HepG2 (cell line): ENCODE measurements around the gene LASP1. TPM values are rescaled to one million over a fixed set of nuclear protein-coding genes. Genes with fewer than 3 reads are reported as not detected.
A peak's percentile ranks its signal among the peaks of the same experiment; 100 is the strongest.

Experiments used
- BRD4 ChIP-seq: sonication (generic); formaldehyde crosslinking; IDR thresholded peaks from 2 replicates; pipeline ENCODE4 v1.4.0; 2020; ENCODE audit warnings: missing genetic modification reagents
- FOXC1 ChIP-seq: sonication (generic); formaldehyde crosslinking; IDR thresholded peaks from 2 replicates; pipeline ENCODE4 v1.8.0; 2022; ENCODE audit warnings: mild to moderate bottlenecking, missing genetic modification reagents, borderline replicate concordance
- HES4 ChIP-seq: sonication (generic); formaldehyde crosslinking; IDR thresholded peaks from 2 replicates; pipeline ENCODE4 v1.9.0; 2021; ENCODE audit warnings: mild to moderate bottlenecking, missing genetic modification reagents, borderline replicate concordance
- KAT2B ChIP-seq: fragments of 150-350 bp; IDR thresholded peaks from 2 replicates; pipeline ENCODE4 v1.6.1; 2014; ENCODE audit warnings: low read depth, low read length, borderline replicate concordance
- KDM6A ChIP-seq: IDR thresholded peaks from 2 replicates; pipeline ENCODE4 v1.6.1; 2016; ENCODE audit warnings: low read depth
- MEIS1 ChIP-seq: sonication (generic); formaldehyde crosslinking; IDR thresholded peaks from 2 replicates; pipeline ENCODE4 v1.9.0; 2021; ENCODE audit warnings: mild to moderate bottlenecking, missing genetic modification reagents, moderate library complexity, borderline replicate concordance
- REPIN1 ChIP-seq: sonication (generic); formaldehyde crosslinking; IDR thresholded peaks from 2 replicates; pipeline ENCODE4 v1.8.0; 2022; ENCODE audit warnings: missing genetic modification reagents, low read depth, mild to moderate bottlenecking, borderline replicate concordance
- ZMYM4 ChIP-seq: sonication (generic); formaldehyde crosslinking; IDR thresholded peaks from 2 replicates; pipeline ENCODE4 v1.8.1; 2023; ENCODE audit warnings: mild to moderate bottlenecking, missing genetic modification reagents
- ZNF350 ChIP-seq: sonication (generic); formaldehyde crosslinking; IDR thresholded peaks from 2 replicates; pipeline ENCODE4 v1.4.0; 2020; ENCODE audit warnings: mild to moderate bottlenecking, low read depth, missing genetic modification reagents, borderline replicate concordance
- ZNF446 ChIP-seq: sonication (generic); formaldehyde crosslinking; IDR thresholded peaks from 2 replicates; pipeline ENCODE4 v1.5.0; 2020; ENCODE audit warnings: mild to moderate bottlenecking, missing genetic modification reagents
- ZNF547 ChIP-seq: sonication (generic); formaldehyde crosslinking; IDR thresholded peaks from 2 replicates; pipeline ENCODE4 v1.5.1; 2020; ENCODE audit warnings: mild to moderate bottlenecking, missing genetic modification reagents
- ZNF563 ChIP-seq: sonication (generic); formaldehyde crosslinking; IDR thresholded peaks from 2 replicates; pipeline ENCODE4 v1.8.0; 2022; ENCODE audit warnings: mild to moderate bottlenecking, moderate library complexity, missing genetic modification reagents
- ZNF709 ChIP-seq: sonication (generic); formaldehyde crosslinking; IDR thresholded peaks from 2 replicates; pipeline ENCODE4 v1.5.0; 2020; ENCODE audit warnings: mild to moderate bottlenecking, missing genetic modification reagents
- polyA plus RNA-seq, 8 experiments: library from polyadenylated mRNA; depleted of rRNA in 3 of 8; stranded (reverse) in 7 of 8; unstranded in 1 of 8; fragments of >200 nt; fragmentation: Illumina TruSeq in 4 of 8; extraction: Trizol in 4 of 8; gene quantifications; 2 replicates each; pipeline versions ENCODE4 v1.2.1 to v1.2.3, GENCODE V29; 2011 to 2016; ENCODE audit warnings: low read depth in 4 of 8, missing spikeins in 1 of 8, mixed read lengths in 1 of 8; ENCODE audit not compliant: insufficient read depth in 1 of 8
- total RNA-seq, 5 experiments: library from RNA; depleted of rRNA; stranded (reverse); fragments of >200 nt; fragmentation: Illumina TruSeq; extraction: Trizol; gene quantifications; 2 replicates each; pipeline ENCODE4 v1.2.3, GENCODE V29; 2016; ENCODE audit warnings: low read depth in 1 of 5
- TF ChIP-seq, protein P1 (sequence below): sonication (generic); formaldehyde crosslinking; IDR thresholded peaks from 2 replicates; pipeline ENCODE4 v1.5.0; 2020; ENCODE audit warnings: mild to moderate bottlenecking, missing genetic modification reagents, borderline replicate concordance
- TF ChIP-seq, protein P2 (sequence below): IDR thresholded peaks from 2 replicates; pipeline ENCODE4 v1.6.1; 2016; ENCODE audit warnings: missing genetic modification reagents, missing compliant biosample characterization
- TF ChIP-seq, protein P3 (sequence below): IDR thresholded peaks from 2 replicates; pipeline ENCODE4 v1.6.1; 2018; ENCODE audit warnings: missing genetic modification reagents, mild to moderate bottlenecking, missing compliant biosample characterization
- TF ChIP-seq, protein P4 (sequence below): sonication (generic); formaldehyde crosslinking; IDR thresholded peaks from 2 replicates; pipeline ENCODE4 v1.5.0; 2020; ENCODE audit warnings: mild to moderate bottlenecking, missing genetic modification reagents

The LASP1 gene
- total and polyA plus RNA-seq, 2 of the 13 experiments (the other 11 are each of a cell fraction or from before 2014, with no cell fraction given) = 70.1 to 97.0 TPM

DNA sequence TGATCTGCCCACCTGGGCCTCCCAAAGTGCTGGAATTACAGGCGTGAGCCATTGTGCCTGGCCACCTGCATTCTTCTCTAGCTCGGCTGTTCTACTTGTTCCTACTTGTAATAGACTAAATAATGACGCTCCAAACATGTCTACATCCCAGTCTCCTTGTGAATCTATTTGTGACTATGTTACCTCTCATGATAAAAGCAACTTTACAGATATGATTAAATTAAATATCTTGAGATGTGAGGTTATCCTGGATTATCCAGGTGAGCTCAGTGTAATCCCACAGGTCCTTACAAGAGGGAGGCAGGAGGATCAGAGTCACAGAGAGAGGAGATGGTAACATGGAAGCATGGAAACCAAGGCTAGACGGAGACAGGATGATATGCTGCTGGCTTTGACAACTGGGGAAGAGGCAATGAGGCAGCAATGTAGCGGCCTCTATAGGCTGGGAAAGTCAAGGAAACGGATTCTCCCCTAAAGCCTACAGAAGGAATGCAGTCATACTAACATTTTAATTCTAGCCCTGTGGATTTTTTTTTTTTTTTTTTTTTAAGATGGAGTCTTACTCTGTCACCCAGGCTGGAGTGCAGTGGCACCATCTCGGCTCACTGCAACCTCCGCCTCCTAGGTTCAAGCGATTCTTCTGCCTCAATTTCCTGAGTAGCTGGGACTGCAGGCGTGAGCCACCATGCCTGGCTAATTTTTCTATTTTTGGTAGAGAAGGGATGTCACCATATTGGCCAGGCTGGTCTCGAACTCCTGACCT, 5.0 kb upstream of the LASP1 start (continued):
- TF ChIP-seq, protein P1, sequence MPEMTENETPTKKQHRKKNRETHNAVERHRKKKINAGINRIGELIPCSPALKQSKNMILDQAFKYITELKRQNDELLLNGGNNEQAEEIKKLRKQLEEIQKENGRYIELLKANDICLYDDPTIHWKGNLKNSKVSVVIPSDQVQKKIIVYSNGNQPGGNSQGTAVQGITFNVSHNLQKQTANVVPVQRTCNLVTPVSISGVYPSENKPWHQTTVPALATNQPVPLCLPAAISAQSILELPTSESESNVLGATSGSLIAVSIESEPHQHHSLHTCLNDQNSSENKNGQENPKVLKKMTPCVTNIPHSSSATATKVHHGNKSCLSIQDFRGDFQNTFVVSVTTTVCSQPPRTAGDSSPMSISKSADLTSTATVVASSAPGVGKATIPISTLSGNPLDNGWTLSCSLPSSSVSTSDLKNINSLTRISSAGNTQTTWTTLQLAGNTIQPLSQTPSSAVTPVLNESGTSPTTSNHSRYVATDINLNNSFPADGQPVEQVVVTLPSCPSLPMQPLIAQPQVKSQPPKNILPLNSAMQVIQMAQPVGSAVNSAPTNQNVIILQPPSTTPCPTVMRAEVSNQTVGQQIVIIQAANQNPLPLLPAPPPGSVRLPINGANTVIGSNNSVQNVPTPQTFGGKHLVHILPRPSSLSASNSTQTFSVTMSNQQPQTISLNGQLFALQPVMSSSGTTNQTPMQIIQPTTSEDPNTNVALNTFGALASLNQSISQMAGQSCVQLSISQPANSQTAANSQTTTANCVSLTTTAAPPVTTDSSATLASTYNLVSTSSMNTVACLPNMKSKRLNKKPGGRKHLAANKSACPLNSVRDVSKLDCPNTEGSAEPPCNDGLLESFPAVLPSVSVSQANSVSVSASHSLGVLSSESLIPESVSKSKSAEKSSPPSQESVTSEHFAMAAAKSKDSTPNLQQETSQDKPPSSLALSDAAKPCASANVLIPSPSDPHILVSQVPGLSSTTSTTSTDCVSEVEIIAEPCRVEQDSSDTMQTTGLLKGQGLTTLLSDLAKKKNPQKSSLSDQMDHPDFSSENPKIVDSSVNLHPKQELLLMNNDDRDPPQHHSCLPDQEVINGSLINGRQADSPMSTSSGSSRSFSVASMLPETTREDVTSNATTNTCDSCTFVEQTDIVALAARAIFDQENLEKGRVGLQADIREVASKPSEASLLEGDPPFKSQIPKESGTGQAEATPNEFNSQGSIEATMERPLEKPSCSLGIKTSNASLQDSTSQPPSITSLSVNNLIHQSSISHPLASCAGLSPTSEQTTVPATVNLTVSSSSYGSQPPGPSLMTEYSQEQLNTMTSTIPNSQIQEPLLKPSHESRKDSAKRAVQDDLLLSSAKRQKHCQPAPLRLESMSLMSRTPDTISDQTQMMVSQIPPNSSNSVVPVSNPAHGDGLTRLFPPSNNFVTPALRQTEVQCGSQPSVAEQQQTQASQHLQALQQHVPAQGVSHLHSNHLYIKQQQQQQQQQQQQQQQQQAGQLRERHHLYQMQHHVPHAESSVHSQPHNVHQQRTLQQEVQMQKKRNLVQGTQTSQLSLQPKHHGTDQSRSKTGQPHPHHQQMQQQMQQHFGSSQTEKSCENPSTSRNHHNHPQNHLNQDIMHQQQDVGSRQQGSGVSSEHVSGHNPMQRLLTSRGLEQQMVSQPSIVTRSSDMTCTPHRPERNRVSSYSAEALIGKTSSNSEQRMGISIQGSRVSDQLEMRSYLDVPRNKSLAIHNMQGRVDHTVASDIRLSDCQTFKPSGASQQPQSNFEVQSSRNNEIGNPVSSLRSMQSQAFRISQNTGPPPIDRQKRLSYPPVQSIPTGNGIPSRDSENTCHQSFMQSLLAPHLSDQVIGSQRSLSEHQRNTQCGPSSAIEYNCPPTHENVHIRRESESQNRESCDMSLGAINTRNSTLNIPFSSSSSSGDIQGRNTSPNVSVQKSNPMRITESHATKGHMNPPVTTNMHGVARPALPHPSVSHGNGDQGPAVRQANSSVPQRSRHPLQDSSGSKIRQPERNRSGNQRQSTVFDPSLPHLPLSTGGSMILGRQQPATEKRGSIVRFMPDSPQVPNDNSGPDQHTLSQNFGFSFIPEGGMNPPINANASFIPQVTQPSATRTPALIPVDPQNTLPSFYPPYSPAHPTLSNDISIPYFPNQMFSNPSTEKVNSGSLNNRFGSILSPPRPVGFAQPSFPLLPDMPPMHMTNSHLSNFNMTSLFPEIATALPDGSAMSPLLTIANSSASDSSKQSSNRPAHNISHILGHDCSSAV (CRISPR knock-in tag) = no peak
- TF ChIP-seq, protein P2, sequence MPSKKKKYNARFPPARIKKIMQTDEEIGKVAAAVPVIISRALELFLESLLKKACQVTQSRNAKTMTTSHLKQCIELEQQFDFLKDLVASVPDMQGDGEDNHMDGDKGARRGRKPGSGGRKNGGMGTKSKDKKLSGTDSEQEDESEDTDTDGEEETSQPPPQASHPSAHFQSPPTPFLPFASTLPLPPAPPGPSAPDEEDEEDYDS = no peak
- TF ChIP-seq, protein P3, sequence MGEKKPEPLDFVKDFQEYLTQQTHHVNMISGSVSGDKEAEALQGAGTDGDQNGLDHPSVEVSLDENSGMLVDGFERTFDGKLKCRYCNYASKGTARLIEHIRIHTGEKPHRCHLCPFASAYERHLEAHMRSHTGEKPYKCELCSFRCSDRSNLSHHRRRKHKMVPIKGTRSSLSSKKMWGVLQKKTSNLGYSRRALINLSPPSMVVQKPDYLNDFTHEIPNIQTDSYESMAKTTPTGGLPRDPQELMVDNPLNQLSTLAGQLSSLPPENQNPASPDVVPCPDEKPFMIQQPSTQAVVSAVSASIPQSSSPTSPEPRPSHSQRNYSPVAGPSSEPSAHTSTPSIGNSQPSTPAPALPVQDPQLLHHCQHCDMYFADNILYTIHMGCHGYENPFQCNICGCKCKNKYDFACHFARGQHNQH (CRISPR knock-in tag) = 0 out of 2 replicates have a peak, but pooled peaks have one; percentile 21
- TF ChIP-seq ZNF547 (CRISPR knock-in tag) (no peak), KAT2B (no peak), HES4 (CRISPR knock-in tag) (no peak), REPIN1 (CRISPR knock-in tag) (peak; percentile 38; the same call in 1 of the 2 replicates), MEIS1 (CRISPR knock-in tag) (no peak), ZMYM4 (CRISPR knock-in tag) (no peak), ZNF350 (CRISPR knock-in tag) (no peak), ZNF446 (CRISPR knock-in tag) (no peak), BRD4 (CRISPR knock-in tag) (no peak), FOXC1 (CRISPR knock-in tag) (no peak), ZNF709 (CRISPR knock-in tag) (no peak), ZNF563 (no peak), KDM6A (CRISPR knock-in tag) (no peak)
- TF ChIP-seq, protein P4, sequence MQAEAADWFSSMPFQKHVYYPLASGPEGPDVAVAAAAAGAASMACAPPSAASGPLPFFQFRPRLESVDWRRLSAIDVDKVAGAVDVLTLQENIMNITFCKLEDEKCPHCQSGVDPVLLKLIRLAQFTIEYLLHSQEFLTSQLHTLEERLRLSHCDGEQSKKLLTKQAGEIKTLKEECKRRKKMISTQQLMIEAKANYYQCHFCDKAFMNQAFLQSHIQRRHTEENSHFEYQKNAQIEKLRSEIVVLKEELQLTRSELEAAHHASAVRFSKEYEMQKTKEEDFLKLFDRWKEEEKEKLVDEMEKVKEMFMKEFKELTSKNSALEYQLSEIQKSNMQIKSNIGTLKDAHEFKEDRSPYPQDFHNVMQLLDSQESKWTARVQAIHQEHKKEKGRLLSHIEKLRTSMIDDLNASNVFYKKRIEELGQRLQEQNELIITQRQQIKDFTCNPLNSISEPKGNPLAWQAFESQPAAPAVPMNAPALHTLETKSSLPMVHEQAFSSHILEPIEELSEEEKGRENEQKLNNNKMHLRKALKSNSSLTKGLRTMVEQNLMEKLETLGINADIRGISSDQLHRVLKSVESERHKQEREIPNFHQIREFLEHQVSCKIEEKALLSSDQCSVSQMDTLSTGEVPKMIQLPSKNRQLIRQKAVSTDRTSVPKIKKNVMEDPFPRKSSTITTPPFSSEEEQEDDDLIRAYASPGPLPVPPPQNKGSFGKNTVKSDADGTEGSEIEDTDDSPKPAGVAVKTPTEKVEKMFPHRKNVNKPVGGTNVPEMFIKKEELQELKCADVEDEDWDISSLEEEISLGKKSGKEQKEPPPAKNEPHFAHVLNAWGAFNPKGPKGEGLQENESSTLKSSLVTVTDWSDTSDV (CRISPR knock-in tag) = no peak
